SW480 (cell line): ENCODE results near the gene PKMYT1.
"Not testable (repeated sequence)": the region's sequence is repeated elsewhere in the genome, so short reads cannot be mapped to it uniquely, and the experiment has no call there.

Experiments used
- DNase-seq: peaks from one replicate; pipeline ENCODE4 v3.0.0-alpha.2; 2016; ENCODE audit warnings: low spot score

The PKMYT1 gene

GRCh38 chr16:2933701-2934100 lies 46.5 kb downstream of the PKMYT1 start:
- no peak for DNase-seq

GRCh38 chr16:2933136-2933535 lies 47.1 kb downstream of the PKMYT1 start:
- no peak for DNase-seq

- not testable (repeated sequence) for DNase-seq
Measured at GRCh38 chr16:2931231-2931914, 48.9 kb downstream of the PKMYT1 start.

GRCh38 chr16:2930236-2930635 lies 50.0 kb downstream of the PKMYT1 start:
- no peak for DNase-seq

- DNase-seq = no peak
Measured at GRCh38 chr16:2929693-2930092, 50.6 kb downstream of the PKMYT1 start.

GRCh38 chr16:2928796-2929195 lies 51.5 kb downstream of the PKMYT1 start:
- DNase-seq = no peak

GRCh38 chr16:2928151-2928550 lies 52.1 kb downstream of the PKMYT1 start:
- DNase-seq = not testable (repeated sequence)

- peak; percentile 77 for DNase-seq
Measured at GRCh38 chr16:2927010-2927646, 53.1 kb downstream of the PKMYT1 start.

GRCh38 chr16:2926650-2926999 lies 53.6 kb downstream of the PKMYT1 start:
- DNase-seq = no peak

- no peak for DNase-seq
Measured at GRCh38 chr16:2925951-2926649, 54.1 kb downstream of the PKMYT1 start.

- no peak for DNase-seq
Measured at GRCh38 chr16:2924901-2925755, 55.1 kb downstream of the PKMYT1 start.

- no peak for DNase-seq
Measured at GRCh38 chr16:2923481-2923880, 56.8 kb downstream of the PKMYT1 start.
